ENCODE data around the gene EXOC3L4.
A peak's percentile ranks its signal among the peaks of the same experiment; 100 is the strongest.

The EXOC3L4 gene

GRCh38 chr14:103155826-103156394 is 61.4 kb downstream of the EXOC3L4 start:
- H3K27ac ChIP-seq = peak overlapping the region; percentile 80; the same call in 1 of the 2 replicates
- TF ChIP-seq, protein P1, sequence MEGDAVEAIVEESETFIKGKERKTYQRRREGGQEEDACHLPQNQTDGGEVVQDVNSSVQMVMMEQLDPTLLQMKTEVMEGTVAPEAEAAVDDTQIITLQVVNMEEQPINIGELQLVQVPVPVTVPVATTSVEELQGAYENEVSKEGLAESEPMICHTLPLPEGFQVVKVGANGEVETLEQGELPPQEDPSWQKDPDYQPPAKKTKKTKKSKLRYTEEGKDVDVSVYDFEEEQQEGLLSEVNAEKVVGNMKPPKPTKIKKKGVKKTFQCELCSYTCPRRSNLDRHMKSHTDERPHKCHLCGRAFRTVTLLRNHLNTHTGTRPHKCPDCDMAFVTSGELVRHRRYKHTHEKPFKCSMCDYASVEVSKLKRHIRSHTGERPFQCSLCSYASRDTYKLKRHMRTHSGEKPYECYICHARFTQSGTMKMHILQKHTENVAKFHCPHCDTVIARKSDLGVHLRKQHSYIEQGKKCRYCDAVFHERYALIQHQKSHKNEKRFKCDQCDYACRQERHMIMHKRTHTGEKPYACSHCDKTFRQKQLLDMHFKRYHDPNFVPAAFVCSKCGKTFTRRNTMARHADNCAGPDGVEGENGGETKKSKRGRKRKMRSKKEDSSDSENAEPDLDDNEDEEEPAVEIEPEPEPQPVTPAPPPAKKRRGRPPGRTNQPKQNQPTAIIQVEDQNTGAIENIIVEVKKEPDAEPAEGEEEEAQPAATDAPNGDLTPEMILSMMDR (conservative IDR thresholded peaks at IDR 0.05) = no peak

DNA sequence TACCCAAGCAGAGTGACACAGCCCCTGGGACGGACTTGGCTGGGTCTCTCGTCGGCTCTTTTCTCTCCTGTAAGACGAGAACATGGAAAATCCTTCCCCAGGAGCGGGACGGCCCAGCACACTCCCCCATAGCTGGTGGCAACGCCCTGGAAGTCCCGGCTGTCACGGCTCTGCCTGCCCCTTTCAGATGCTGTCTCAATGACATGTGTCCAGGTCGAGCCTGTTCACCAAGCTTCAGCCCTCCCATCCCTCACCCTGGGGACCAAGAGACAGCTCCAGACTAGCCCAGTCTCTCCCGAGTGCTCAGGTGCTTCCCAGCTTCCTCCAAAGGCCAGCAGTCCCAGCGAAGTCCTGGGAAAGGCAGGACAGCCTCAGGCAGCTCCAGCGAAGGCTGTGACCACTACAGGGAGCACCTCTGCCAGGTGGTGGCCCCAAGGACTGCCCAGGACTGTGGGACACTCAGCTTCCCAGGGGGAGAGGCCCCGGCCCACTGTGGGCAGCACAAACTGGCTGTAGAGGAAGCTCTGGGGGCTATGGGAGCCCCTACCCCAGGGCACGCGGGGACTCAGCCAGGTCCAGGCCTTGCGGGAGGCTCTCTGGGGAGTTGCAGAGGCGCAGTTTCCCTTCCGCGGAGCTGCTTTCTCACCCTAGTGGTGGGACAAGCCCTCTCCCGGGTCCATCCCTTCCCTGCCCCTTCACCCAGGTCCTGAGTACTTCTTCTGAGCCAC is 62.3 kb downstream of the EXOC3L4 start:
- peak overlapping the region; percentile 80; the same call in 1 of the 2 replicates for H3K27ac ChIP-seq
- TF ChIP-seq, protein P1 (conservative IDR thresholded peaks at IDR 0.05) = no peak

- TF ChIP-seq, protein P1 (conservative IDR thresholded peaks at IDR 0.05) = no peak
- H3K27ac ChIP-seq = peak overlapping the region; percentile 80
Measured at GRCh38 chr14:103157969-103158368, 63.4 kb downstream of the EXOC3L4 start.

GRCh38 chr14:103158688-103159087 is 64.2 kb downstream of the EXOC3L4 start:
- peak overlapping the region; percentile 80 for H3K27ac ChIP-seq
- TF ChIP-seq, protein P1 (conservative IDR thresholded peaks at IDR 0.05) = no peak
